Thyroid gland (tissue), 4 donors: ENCODE data around the gene MTHFD1.

Experiments used
- CTCF ChIP-seq, 6 experiments: fragments of 200-600 bp in 3 of 6; fragments of 450-650 bp in 3 of 6; sonication (generic) in 3 of 6; IDR thresholded peaks; one replicate each; pipeline ENCODE4 v1.5.1; 2016 to 2019; ENCODE audit warnings: antibody characterized with exemption in 6 of 6, mild to moderate bottlenecking in 2 of 6, inconsistent platforms in 1 of 6, moderate library complexity in 1 of 6
- POLR2A ChIP-seq, 2 donors: fragments of 450-650 bp; IDR thresholded peaks; one replicate each; pipeline ENCODE4 v1.6.1; 2017; ENCODE audit warnings: antibody characterized with exemption in 2 of 2, mild to moderate bottlenecking in 2 of 2, moderate library complexity in 1 of 2

DNA sequence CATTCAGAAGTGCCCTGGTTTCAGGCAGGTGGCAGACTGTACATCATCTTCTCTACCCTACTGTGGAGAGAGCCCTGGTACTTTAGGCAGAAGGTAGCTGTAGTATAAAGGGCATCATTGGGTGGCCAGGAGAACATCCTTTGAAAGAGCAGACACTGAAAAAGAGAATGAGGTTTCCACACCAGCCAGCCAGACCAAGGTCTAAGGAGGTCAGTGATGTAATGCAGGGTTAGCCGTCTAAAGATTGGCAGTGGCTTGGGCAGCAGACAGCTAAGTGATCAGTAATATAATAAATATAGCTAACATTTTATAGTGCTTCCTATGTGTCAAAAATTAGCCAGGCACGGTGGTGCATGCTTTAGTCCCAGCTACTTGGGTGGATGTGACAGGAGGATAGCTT lies 103.5 kb downstream of the MTHFD1 start:
- TF ChIP-seq CTCF (IDR thresholded peaks at IDR 0.05) (no peak), POLR2A (IDR thresholded peaks at IDR 0.05) (no peak)
